Activated CD4-positive, alpha-beta T cell treated with anti-CD3 and anti-CD28 coated beads, Interleukin-10, Interleukin-2, amounts not matched to agents 100 ng/mL and 50 ng/mL, durations not matched to agents 16 hours and 8 hours (primary cell): ENCODE measurements around the gene NMB.
A peak's percentile ranks its signal among the peaks of the same experiment; 100 is the strongest.
"Not testable (repeated sequence)": the region's sequence is repeated elsewhere in the genome, so short reads cannot be mapped to it uniquely, and the experiment has no call there.

Experiments used
- DNase-seq: peaks from one replicate; pipeline ENCODE4 v3.0.0-alpha.2; 2020

Gene NMB

DNA sequence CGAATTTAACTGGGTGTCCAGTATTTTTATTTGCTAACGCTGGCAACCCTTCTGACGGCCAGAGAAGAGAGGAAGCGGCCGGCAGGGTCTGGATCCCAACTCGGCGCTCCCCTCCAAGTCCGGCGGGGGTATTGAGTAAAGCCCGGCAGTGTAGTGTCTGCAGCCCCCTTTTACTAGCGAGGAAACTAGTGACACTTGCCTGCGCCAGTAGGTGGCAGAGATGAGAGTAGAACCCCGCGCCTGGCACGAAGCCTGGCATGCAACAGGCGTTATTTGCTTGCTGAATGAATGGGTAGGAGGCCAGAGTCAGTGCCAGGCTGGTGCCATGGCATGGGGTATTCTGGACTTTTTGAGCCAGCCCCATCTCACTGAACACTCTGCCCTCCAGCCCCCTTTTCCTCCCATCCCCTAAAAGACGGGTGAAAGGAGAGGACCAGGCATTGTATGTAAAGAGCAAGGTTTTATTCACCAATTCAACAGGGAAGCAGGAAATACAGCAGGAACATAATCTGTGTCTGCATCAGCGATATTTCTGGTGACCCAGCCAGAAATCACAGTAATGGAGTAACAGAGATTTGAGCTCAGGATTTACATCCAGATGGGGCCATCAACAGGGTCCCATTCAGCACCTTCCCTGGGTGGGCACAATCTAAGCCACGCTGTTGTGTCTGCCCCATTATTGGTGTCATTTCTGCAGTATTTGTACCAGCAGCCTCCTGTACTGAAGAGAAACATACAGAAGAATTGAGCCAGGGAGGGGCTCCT is 3.1 kb downstream of the NMB start:
- DNase-seq: peak; percentile 89

DNA sequence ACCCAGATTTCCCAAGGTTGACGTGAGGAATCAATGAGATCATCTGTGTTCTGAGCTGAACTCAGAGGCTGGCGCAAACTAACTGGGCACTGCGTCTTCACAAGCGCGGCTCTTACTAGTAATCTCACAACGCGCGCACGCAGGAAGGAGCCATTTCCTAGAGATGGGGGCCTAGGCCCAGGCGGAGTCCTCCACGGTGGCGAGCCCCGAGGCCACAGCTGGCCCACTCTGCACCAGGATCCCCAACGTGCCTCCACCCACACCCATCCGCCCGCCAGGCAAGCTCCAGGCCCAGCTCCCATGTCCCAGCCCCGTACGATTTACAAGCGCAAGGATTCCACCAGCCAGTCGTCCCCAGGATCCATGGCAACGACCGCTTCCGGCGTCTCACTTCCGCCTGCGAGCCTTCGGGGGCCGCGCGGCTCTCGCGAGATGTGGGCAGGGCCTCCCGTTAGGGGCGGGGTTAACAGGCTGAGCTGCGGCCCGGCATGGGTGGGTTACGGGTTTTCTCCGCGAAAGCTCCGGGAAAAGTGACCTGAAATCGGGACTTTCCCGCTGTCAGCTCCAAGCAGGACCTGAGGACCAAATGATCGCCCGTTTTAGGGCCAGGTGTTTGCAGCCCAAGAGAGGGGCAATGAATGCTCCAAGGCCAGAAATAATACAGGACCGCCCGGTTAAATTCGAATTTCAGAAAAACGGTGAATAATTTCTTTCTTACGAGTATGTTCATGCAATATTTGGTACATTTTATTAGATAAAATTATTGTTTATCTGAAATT is 3.9 kb downstream of the NMB start, which contains the start of gene WDR73:
TSS of gene WDR73 (minus strand) at position 374 of the 779 bp plus-strand sequence. CDS start at position 365, 9 bp downstream.
- DNase-seq: peak; percentile 98

DNA sequence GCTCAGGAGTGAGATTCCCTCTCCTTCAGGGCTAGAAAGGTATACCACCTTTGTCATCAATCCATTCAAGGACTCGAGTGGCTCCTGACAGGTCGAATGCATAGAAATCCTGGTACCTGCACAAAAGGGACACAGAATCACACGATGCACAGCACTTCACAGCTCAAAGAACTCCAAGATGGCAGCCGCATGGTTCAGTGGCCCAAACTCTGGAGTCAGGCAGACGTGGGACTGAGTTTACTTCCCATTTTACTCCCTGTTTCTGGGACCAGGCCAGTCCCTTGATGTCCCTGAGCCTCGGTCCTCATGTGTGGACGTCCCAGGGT is 4.5 kb downstream of the NMB start:
- DNase-seq: no peak

DNA sequence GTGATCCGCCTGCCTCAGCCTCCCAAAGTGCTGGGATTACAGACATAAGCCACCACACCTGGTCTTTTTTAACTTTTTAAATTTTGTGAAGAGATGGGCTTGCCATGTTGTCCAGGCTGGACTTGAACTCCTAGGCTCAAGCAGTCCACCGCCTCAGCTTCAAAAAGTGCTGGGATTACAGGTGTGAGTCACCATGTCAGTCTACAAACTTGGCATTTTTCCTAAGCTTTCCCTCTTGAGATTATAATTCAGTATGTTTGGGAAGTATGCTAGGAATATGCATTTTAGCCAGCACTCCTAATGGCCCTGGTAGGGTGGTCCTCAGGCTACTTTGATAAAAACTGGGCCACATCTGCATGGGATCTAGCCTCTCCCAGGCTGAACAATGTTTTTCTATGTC is 8.3 kb downstream of the NMB start:
- no peak for DNase-seq

DNA sequence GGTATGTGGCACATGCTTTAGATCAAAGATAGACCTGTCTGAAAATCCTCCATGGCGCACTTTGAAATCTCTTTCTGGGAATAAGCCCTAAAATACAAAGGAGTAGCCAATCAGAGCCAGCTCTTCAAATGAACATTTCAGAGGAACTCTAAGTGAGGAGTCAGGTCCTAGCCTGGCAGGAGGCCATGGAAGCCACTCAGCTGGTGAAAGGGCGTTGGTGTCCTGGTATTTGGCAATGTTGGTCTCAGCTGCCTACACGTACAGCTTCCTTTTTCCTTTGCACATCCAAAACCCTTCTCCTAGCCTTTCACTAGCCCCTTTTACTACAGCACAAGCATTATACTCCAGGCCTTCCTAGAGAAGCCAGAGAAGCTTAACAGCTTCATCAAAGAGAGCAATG is 9.5 kb downstream of the NMB start:
- no peak for DNase-seq

DNA sequence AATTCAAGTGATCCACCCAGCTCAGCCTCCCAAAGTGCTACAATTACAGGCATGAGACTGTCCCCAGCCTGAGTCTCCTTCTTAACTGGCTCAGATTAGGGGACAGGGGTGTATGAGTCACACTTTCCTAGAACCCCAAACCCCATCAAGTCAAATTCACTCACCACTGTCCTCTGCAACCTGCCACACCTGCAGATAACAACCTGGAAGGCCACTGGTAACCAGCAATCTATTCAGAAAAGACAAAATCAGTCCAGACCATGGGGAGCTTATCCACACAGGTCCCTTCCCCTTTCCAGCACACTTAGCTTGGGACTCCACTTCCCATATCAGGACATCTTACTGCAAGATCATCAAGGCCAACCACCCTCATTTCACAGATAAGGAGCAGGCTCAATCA is 10.3 kb downstream of the NMB start:
- no peak for DNase-seq

DNA sequence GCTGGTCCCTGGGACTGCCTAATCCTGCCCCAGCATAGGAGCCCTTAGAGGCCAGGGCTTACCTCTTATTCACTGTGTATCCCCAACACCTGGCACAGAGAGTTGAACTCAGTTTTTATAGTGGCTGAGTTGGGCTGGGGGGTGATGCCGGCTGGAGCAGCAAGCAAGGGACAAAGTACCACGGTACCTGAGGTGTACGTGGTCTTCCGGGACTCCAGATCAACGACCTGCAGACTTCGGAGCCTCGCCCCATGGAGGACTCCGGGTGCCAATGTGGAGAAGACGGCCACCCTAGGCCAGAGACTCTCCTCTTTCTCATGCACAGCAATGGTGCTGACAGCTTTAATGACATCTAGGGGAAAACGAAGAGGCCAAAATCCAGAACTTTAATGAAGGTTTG is 12.0 kb downstream of the NMB start:
- DNase-seq: no peak

DNA sequence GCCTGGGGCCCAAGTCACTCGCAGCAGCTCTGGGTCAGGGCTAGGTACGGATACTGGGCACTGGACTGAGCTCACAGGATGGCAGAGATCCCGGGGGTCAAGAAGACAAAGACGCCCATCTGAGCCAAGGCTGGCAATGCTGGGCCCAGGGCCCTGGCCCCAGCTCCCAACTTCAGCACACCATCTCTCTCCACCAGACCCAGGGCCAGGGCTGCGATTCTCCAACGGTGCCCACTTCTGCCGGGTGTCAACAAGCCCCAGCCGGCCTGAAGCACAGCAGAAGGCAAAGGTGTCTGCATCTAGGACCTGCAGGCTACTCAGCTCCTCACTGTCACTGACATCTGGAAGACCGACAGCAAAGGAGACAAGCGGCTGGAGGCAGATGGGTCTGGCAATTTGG is 12.5 kb downstream of the NMB start:
- DNase-seq: no peak

DNA sequence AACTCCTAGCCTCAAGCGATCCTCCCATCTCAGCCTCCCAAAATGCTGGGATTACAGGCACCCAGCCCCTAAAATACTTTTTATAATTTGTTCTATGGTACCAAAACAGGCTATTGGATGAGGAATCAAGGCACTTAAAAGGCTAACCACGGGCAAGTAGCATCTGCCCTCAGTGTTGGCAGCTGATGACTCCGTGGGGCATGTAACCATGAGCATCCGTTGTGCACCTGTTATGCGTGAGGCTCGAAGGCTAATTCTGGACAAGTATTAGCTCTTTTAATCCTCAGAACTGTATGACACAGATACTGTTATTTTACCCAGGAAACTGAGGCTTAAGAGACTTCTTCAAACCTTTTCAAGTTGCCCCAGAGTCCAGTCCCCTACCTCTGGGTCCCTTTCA is 14.2 kb downstream of the NMB start:
- DNase-seq: no peak

DNA sequence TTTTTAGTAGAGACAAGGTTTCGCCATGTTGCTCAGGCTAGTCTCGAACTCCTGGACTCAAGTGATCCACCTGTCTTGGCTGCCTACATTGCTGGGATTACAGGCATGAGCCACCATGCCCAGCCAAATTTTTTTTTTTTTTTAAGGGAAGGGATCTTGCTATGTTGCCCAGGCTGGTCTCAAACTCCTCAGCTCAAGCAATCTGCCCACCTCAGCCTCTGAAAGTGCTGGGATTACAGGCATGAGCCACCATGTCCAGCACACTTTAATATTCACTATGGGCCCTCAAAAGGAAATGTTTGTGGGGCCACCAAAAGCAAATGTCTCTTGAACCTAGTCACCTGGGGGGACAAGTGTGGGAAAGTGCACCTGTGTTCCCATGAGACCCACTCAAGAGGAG is 15.4 kb downstream of the NMB start:
- not testable (repeated sequence) for DNase-seq

DNA sequence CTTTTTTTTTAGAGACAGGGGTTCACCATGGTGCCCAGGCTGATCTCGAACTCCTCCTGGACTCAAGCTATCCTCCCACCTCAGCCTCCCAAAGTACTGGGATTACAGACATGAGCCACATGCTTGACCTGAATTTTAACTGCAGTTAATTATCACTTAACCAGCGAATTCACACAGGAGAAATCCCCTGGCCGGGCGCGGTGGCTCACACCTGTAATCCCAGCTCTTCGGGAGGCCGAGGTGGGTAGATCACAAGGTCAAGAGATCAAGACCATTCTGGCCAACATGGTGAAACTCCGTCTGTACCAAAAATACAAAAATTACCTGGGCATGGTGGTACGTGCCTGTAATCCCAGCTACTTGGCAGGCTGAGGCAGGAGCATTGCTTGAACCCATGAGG is 16.1 kb downstream of the NMB start:
- not testable (repeated sequence) for DNase-seq

DNA sequence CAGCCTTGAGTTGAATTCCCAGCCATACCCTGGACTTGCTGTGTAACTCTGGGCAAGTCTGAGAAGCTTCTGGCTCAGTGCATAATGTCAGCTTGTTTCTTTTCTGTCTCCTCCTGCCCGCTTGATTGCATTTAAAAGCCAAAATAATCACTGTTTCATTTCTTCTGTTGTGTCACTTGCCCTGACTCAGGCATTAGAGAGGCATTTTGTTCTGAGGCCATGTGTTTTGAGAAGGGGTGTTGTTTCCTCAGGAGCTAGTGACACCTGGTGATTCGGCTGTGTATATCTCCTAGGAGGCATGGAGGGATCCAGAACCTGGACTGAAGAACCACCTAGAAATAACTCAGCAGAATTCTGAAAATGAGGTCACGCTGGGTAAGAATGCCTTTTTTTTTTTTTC is 19.9 kb downstream of the NMB start:
- DNase-seq: peak; percentile 40

DNA sequence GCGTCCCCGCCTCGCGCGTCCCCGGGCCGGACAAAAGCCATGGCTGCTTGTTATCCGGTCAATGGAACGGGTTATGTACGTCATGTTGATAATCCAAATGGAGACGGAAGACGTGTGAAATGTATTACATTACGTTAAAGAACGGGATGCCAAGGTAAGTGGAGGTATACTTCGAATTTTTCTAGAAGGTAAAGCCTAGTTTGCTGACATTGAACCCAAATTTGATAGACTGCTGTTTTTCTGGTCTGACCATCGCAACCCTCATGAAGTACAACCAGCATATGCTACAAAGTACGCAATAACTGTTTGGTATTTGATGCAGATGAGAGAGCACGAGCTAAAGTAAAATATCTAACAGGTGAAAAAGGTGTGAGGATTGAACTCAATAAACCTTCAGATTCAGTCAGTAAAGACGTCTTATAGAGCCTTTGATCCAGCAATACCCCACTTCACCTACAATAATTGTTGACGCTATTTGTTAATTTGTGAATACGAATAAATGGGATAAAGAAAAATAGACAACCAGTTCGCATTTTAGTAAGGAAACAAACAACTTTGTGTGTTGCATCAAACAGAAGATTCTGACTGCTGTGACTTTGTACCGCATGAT is 23.7 kb downstream of the NMB start:
- DNase-seq: peak; percentile 43

DNA sequence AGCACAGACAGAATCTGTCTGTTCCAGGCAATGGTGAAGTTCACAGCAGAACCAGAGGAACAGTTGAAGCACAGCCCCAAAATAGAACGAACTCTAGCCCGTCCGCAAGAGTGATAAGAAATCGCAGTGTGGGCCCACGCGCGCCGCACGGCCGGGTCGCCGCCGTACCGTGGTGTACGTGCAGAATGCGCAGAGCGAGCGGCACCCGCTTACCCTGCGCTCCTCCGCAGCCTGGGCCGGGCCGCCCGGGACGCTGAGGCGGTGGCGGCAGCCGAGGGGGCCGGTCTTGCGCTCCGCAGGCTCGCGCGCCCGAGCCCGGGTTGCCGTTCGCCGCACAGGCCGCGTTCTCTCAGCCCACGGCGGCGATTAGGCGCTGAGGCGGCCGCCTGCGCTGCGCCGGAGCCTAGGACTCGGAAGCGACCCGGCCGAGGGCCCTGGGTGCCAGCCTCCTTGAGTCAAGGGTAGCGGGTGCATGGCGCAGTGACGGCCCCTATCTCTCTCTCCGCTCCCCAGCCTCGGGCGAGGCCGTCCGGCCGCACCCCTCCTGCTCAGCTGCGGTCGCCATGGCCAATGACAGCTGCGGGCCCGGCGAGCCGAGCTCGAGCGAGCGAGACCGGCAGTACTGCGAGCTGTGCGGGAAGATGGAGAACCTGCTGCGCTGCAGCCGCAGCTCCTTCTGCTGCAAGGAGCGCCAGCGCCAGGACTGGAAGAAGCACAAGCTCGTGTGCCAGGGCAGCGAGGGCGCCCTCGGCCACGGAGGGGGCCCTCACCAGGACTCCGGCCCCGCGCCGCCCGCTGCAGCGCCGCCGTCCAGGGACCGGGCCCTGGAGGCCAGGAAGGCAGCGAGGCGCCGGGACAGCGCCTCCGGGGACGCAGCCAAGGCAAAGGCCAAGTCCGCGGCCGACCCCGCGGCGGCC is 24.4 kb downstream of the NMB start:
- DNase-seq: peak; percentile 73

DNA sequence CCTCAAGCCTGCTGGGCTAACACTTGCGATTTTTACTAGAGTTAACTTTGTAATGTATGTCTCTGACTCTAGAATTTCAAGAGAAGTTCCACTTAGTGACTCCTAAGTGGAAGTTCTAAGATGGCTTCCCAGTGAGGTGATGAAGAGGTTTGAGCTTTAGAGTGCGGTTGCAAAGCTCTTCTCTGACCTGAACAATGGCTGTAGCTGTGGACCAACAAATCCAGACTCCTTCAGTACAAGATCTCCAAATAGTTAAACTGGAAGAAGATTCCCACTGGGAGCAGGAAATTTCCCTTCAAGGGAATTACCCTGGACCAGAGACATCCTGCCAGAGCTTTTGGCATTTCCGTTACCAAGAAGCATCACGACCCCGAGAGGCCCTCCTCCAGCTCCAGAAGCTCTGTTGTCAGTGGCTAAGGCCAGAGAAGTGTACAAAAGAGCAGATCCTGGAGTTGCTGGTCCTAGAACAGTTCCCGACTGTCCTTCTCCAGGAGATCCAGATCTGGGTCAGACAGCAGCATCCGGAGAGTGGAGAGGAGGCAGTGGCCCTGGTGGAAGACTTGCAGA is 26.2 kb downstream of the NMB start:
- no peak for DNase-seq

DNA sequence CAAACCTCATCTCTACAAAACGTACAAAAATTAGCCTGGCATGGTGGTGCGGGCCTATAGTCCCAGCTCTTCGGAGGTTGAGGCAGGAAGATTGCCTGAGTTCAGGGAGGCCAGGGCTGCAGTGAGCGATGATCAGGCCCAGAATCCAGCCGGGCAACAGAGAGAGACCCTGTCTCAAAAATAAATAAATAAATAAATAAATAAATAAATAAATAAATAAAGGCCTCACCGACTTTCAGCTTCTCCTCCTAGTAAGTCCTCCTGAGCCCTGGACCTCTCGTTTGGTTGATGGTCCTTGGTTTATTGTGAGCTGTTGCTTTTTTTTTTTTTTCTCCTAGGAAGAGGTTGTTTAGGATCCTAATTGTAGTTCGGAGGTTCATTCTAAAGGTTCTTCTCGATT is 29.0 kb downstream of the NMB start:
- no peak for DNase-seq

DNA sequence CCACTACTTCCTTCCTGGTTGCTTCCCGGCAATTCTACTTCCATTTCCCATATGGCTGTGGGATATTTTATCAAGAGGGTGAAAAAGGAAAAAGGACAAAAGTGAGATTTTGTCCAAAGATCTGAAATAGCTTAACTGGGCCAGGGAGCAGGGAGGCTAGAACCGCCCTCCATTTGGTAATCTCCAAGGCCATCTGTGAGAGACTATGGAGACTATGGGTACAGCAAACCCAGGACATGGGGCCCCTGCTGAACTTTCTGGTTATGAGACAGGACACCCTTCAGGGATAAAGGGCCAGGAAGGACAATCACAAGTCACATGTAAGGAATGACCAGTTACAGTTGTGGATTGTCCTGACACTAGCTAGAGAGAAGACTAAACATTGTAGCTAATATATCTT is 32.9 kb downstream of the NMB start:
- DNase-seq: no peak

DNA sequence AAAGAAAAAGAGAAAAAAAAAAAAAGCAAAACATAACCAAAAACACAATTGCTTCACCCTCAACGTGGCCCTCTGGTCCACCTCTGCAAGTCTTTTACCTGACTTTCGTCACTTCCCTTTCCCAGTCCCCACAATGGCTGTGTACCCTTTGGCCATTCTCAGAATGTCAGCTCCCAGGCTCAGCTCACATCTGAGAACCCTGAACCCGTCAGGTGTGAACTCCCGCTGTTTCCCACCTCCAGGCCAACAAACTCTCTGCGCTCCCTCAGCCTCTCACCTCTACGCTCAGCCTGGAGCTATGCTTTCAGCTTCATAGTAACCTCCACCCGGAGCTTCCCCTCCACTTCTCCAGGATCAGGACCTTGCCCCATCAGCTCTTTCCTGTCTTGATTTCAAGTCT is 33.6 kb downstream of the NMB start:
- no peak for DNase-seq

DNA sequence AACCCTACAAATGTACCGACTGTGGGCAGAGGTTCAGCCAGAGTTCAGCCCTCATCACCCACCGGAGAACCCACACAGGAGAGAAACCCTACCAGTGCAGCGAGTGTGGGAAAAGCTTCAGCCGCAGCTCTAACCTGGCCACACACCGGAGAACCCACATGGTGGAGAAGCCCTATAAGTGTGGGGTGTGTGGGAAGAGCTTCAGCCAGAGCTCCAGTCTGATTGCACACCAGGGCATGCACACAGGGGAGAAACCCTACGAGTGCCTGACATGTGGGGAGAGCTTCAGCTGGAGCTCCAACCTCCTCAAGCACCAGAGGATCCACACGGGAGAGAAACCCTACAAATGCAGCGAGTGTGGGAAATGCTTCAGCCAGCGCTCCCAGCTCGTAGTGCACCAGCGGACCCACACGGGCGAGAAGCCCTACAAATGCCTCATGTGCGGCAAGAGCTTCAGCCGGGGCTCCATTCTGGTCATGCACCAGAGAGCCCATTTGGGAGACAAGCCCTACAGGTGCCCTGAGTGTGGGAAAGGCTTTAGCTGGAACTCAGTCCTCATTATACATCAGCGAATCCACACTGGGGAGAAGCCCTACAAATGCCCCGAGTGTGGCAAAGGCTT is 36.5 kb downstream of the NMB start:
- no peak for DNase-seq

DNA sequence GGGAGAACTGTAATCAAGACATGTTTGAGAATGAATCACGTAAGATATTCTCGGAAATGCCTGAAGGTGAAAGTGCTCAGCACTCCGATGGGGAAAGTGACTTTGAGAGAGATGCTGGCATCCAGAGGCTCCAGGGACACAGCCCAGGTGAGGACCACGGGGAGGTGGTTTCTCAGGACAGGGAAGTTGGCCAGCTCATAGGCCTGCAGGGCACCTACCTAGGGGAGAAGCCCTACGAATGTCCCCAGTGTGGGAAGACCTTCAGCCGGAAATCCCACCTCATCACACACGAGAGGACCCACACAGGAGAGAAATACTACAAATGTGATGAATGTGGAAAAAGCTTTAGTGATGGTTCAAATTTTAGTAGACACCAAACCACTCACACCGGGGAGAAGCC is 37.4 kb downstream of the NMB start:
- DNase-seq: no peak

DNA sequence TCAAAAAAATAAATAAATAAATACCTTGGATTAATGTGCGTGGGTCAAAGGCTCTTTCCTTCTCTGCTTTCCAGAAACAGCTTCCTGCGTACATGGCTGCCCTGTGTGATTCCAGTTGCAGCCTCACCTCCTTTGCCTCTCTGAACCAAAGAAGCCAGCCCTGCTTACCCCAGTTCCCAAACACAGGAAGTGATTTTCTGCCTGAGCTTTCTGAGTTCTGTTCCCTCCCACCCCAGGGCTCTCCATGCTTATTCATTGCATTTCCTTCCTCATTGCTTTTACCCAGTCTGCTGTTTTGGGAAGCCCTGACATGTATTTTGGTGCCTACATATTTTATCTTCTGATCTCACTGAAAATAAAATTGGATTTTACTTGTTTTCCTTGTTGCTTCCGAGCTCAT is 41.8 kb downstream of the NMB start:
- DNase-seq: no peak

DNA sequence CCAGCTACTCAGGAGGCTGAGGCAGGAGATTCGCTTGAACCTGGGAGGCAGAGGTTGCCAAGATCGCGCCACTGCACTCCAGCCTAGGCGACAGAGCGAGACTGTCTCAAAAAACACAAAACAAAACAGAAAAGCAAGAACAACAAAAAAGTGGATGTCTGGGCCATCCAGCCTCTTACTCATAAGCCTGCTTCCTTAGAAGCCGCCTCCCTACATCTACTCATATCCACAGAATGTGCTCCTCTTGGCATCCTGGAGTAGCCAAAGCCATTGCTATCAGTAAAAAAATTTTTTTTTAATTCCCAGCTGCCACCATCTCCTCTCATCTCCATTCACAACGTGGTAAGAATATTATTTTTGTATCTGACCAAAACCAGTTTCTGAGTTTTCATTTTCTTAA is 46.4 kb downstream of the NMB start:
- DNase-seq: no peak
